Mucosa of stomach (tissue), 1 donor: ENCODE results near the gene DBX2.
"Not testable (repeated sequence)": the region's sequence is repeated elsewhere in the genome, so short reads cannot be mapped to it uniquely, and the experiment has no call there.

Experiments used
- H3K27me3 ChIP-seq: one replicate; pipeline ENCODE4 v1.7.0; 2013; ENCODE audit warnings: mild to moderate bottlenecking, low read length; ENCODE audit not compliant: control insufficient read depth, insufficient read depth
- H3K36me3 ChIP-seq: one replicate; pipeline ENCODE4 v1.7.0; 2013; ENCODE audit warnings: low read length; ENCODE audit not compliant: control insufficient read depth, insufficient read depth
- H3K4me1 ChIP-seq: one replicate; pipeline ENCODE4 v1.7.0; 2013; ENCODE audit warnings: mild to moderate bottlenecking, low read length; ENCODE audit not compliant: control insufficient read depth, insufficient read depth
- H3K4me3 ChIP-seq: one replicate; pipeline ENCODE4 v1.7.0; 2013; ENCODE audit warnings: low read length
- H3K9ac ChIP-seq: one replicate; pipeline ENCODE4 v1.7.0; 2013; ENCODE audit warnings: mild to moderate bottlenecking, low read length, moderate library complexity
- H3K9me3 ChIP-seq: one replicate; pipeline ENCODE4 v1.7.0; 2013; ENCODE audit warnings: mild to moderate bottlenecking, low read length, moderate library complexity; ENCODE audit not compliant: control insufficient read depth
- donor health status: Pancreatic carcinoma.

Gene DBX2

DNA sequence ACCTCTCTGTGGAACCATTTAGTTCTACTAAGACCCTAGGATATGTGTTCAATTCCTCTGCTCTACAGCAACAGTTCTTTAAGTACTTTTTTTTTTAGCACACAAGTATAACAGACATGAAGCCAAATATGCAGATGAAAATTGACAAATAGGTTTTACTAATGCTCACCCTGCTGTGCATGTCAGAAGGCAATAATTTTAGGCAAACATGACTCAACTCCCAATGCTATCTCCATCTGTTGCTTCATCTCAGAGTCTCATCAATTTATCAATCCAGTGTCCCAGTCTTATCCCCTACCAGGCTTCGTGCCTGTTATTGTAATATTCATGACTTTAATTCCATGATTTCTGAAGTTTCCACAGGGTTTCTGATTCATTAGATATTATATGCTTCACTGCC, 57.7 kb downstream of the DBX2 start:
- H3K4me3 ChIP-seq = no peak overlapping the region

DNA sequence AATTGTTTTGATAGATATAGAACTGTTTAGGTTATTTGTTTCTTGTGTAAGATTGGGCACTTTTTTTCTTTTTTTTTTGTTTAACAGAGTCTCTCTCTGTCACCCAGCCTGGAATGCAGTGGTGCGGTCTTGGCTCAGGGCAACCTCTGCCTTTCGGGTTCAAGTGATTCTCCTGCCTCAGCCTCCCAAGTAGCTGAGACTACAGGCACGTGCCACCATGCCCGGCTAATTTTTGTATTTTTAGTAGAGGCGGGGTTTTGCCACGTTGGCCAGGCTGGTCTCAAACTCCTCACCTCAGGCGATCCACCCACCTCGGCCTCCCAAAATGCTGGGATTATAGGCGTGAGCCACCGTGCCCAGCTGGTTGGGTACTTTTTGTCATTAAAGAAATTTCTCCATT, 66.0 kb downstream of the DBX2 start:
- not testable (repeated sequence) for H3K27me3 ChIP-seq, H3K9ac ChIP-seq, H3K4me1 ChIP-seq, H3K36me3 ChIP-seq, H3K9me3 ChIP-seq, H3K4me3 ChIP-seq

More for the DNA sequence above, 57.7 kb downstream of the DBX2 start:
- Histone ChIP-seq H3K27me3 (no peaks in the 10 kb centered on the region), H3K36me3 (no peaks in the 10 kb centered on the region), H3K9ac (no peak overlapping the region), H3K4me1 (no peaks in the 10 kb centered on the region), H3K9me3 (no peaks in the 10 kb centered on the region)

DNA sequence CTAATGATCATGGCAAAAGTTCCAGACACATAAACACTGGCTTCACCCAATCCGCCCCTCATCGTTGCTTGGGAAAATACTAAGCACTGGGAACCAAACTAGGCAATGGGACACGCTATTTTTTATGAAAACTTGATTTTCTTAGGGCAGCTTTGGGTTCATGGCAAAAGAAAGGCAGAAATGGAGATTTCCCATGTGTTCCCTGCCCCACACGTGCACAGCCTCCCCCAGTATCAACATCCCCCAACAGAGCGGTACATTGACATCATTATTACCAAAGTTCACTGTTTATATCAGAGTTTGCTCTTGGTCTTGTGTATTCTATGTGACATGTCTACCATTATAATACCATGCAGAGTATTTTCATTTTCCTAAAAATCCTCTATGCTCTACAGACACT, 71.0 kb downstream of the DBX2 start:
- Histone ChIP-seq H3K9ac (no peak overlapping the region), H3K9me3 (no peaks in the 10 kb centered on the region), H3K4me1 (no peaks in the 10 kb centered on the region), H3K4me3 (no peak overlapping the region), H3K36me3 (no peaks in the 10 kb centered on the region), H3K27me3 (no peaks in the 10 kb centered on the region)

DNA sequence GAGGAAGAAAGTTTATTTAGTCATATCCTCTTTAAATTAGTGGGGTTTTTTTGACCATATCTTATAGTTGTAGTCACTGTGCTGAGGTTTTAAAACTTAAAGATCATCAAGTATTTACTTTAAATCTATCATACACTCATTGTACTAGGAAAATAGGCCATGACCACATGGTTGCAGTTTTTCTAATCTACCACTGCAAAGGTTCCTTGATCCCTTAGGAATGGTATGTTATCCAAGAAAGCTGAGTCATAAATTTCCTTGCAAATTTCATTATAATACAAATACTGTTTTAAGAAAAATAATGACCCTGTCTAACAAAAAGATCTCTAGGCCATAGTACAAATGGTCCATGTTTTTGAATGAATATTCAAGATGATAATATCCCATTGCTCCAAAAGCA, 74.7 kb downstream of the DBX2 start:
- Histone ChIP-seq H3K9me3 (no peaks in the 10 kb centered on the region), H3K9ac (no peak overlapping the region), H3K27me3 (no peaks in the 10 kb centered on the region), H3K4me1 (no peaks in the 10 kb centered on the region), H3K36me3 (no peaks in the 10 kb centered on the region), H3K4me3 (no peak overlapping the region)

DNA sequence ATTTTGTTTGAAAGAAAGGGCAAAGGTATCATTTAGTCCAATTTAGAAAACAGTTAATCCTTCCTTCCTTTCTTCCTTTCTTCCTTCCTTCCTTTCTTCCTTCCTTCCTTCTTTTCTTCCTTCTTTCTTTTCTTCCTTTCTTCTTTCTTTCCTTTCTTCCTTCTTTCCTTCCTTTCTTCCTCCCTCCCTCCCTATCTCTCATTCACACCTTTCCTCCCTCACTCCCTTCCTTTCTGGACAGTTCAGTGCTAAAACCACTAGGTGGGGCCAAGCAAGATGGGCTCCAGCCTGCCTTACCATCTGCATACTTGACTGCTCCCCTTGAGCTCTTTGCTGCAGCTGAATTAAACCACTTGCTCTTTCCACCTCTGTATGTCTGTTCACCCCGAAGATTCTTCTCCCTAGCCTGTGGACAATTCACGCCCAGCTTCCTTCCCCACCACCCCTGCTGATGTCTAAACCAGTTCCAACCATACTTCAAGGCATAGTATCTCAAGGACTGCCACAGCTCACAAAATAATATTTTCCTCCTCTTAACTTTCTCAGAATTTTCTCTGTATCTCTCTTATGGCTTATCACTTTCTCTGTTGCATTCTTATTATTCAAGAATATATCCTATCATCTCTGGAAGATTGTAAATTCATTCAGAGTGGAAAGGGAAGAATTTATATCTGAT, 78.0 kb downstream of the DBX2 start:
- H3K9ac ChIP-seq = no peak overlapping the region
- no peaks in the 10 kb centered on the region for H3K36me3 ChIP-seq
- no peak overlapping the region for H3K4me3 ChIP-seq
- H3K27me3 ChIP-seq = no peaks in the 10 kb centered on the region
- no peaks in the 10 kb centered on the region for H3K9me3 ChIP-seq
- H3K4me1 ChIP-seq = no peaks in the 10 kb centered on the region

DNA sequence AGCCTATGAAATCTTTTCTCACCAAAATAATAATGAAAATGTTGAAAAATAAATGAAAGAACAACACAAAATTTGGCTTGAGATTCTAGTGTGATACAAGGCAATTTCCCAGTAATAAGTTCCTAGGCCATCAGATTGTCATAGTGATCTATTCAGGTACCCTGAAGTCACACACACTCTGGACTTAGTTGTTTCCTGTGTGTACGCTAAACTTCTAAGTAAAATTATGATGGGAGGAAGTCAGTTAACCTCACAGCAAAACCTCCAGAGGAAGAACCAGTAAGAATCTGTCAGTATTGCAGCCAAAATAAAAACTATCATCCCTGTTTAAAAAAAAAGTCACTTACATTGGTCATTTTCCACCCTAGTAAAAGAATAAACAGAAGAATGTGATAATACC, 81.9 kb downstream of the DBX2 start:
- no peaks in the 10 kb centered on the region for H3K27me3 ChIP-seq

More for the DNA sequence above, 81.9 kb downstream of the DBX2 start:
- Histone ChIP-seq H3K36me3 (no peaks in the 10 kb centered on the region), H3K9me3 (no peaks in the 10 kb centered on the region), H3K4me1 (no peaks in the 10 kb centered on the region), H3K9ac (no peak overlapping the region), H3K4me3 (no peak overlapping the region)
